ENCODE results near the gene GPR45.

GPR45 gene

DNA sequence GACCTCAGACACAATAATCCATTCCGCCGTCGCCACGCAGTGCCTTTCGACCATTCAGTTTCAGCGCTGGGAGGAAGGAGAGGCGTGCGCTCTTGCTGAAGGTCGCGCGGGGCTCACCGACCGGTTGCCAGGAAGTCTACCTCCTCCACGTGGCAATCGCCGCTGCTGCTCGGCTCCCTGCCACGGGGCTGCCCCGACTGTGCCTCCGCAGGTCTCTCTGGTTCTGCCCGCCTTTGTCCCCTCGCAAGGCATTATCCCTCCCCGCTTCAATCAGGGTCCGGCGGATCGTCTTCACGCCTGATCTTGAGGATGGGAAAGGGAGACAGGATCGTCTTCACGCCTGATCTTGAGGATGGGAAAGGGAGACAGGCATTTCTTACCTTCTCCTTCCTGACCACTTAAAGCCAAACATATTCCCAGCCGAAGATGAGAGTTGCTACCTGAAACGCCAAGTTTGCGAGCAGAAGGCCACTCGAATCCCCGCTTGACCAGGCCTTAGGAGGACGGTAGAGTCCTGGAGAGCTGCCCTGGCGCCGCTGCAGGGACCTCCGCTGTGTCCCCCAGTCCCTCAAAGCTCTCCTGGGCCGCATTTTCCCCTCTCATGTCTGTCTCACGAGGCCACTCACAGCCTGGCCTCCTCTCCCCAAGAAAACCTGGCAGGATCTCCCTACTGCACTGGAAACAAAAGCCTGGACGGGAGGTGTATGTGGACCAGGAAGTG, 4.3 kb upstream of the GPR45 start:
- Histone ChIP-seq H3K27me3 (ENCODE audit: control insufficient read depth in 5 of 5, insufficient read depth in 4 of 5, low read length in 5 of 5) (peaks cover 0 to 3% (median 0%) of the 10 kb centered on the region in 5 donors), H3K36me3 (ENCODE audit: control insufficient read depth in 5 of 5, insufficient read depth in 5 of 5, low read length in 5 of 5) (no peaks in the 10 kb centered on the region), H3K9ac (ENCODE audit: low read length in 5 of 5) (no peak overlapping the region), H3K4me3 (ENCODE audit: low read depth in 1 of 5, low read length in 5 of 5) (no peak overlapping the region), H3K9me3 (ENCODE audit: control insufficient read depth in 5 of 5, low read length in 5 of 5) (no peaks in the 10 kb centered on the region), H3K4me1 (ENCODE audit: control insufficient read depth in 5 of 5, insufficient read depth in 5 of 5, low read length in 5 of 5) (peaks cover 0 to 7% (median 4%) of the 10 kb centered on the region in 5 donors), H3K27ac (ENCODE audit: low read depth, low read length) (no peak overlapping the region)

DNA sequence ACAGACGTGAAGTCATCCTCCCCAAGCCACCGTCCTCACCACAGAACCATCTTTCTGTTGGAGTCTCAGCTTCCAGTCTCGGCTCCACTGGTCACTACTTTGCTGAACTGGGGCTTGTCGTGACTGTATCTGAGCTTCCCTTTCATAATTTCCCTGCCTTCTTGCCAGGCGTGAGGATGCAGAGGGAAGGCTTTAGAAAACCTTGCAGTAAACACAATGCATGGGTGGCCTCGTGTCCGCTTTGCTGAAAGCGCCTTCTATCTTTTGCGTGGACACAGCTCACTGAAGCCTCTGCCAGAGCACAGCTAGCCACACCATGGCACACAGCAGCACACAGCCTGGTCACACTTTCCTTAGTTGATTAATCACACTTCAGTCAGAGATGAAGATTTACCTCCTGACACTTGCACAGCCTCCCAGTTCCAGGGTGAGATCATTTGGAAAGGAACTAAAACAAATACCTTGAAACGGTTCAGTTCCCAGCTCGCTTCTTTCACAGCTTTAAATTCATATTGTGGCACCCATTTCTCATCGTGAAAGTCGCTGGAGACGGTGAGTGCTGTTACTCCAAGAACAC, 2.8 kb upstream of the GPR45 start:
- H3K4me3 ChIP-seq (ENCODE audit: low read depth in 1 of 5, low read length in 5 of 5) = no peak overlapping the region
- no peaks in the 10 kb centered on the region for H3K9me3 ChIP-seq (ENCODE audit: control insufficient read depth in 5 of 5, low read length in 5 of 5)
- no peak overlapping the region for H3K9ac ChIP-seq (ENCODE audit: low read length in 5 of 5)
- H3K4me1 ChIP-seq (ENCODE audit: control insufficient read depth in 5 of 5, insufficient read depth in 5 of 5, low read length in 5 of 5) = peaks cover 0 to 7% (median 4%) of the 10 kb centered on the region in 5 donors
- no peak overlapping the region for H3K27ac ChIP-seq (ENCODE audit: low read depth, low read length)
- H3K36me3 ChIP-seq (ENCODE audit: control insufficient read depth in 5 of 5, insufficient read depth in 5 of 5, low read length in 5 of 5) = no peaks in the 10 kb centered on the region
- H3K27me3 ChIP-seq (ENCODE audit: control insufficient read depth in 5 of 5, insufficient read depth in 4 of 5, low read length in 5 of 5) = peaks cover 0 to 3% (median 0%) of the 10 kb centered on the region in 5 donors

GRCh38 chr2:105239924-105240323, 1.6 kb upstream of the GPR45 start:
- H3K27ac ChIP-seq (ENCODE audit: low read depth, low read length) = no peak overlapping the region
- H3K36me3 ChIP-seq (ENCODE audit: control insufficient read depth in 5 of 5, insufficient read depth in 5 of 5, low read length in 5 of 5) = no peaks in the 10 kb centered on the region
- H3K9me3 ChIP-seq (ENCODE audit: control insufficient read depth in 5 of 5, low read length in 5 of 5) = no peaks in the 10 kb centered on the region
- no peak overlapping the region for H3K9ac ChIP-seq (ENCODE audit: low read length in 5 of 5)
- H3K4me3 ChIP-seq (ENCODE audit: low read depth in 1 of 5, low read length in 5 of 5) = no peak overlapping the region
- peaks cover 0 to 3% (median 0%) of the 10 kb centered on the region in 5 donors for H3K27me3 ChIP-seq (ENCODE audit: control insufficient read depth in 5 of 5, insufficient read depth in 4 of 5, low read length in 5 of 5)
- peaks cover 0 to 7% (median 4%) of the 10 kb centered on the region in 5 donors for H3K4me1 ChIP-seq (ENCODE audit: control insufficient read depth in 5 of 5, insufficient read depth in 5 of 5, low read length in 5 of 5)

DNA sequence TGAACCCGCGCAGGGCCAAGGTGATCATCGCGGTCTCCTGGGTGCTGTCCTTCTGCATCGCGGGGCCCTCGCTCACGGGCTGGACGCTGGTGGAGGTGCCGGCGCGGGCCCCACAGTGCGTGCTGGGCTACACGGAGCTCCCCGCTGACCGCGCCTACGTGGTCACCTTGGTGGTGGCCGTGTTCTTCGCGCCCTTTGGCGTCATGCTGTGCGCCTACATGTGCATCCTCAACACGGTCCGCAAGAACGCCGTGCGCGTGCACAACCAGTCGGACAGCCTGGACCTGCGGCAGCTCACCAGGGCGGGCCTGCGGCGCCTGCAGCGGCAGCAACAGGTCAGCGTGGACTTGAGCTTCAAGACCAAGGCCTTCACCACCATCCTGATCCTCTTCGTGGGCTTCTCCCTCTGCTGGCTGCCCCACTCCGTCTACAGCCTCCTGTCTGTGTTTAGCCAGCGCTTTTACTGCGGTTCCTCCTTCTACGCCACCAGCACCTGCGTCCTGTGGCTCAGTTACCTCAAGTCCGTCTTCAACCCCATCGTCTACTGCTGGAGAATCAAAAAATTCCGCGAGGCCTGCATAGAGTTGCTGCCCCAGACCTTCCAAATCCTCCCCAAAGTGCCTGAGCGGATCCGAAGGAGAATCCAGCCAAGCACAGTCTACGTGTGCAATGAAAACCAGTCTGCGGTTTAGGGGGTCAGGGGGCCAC, 897 bp downstream of the GPR45 start:
- no peak overlapping the region for H3K27ac ChIP-seq (ENCODE audit: low read depth, low read length)
- H3K9ac ChIP-seq (ENCODE audit: low read length in 5 of 5) = no peak overlapping the region
- H3K36me3 ChIP-seq (ENCODE audit: control insufficient read depth in 5 of 5, insufficient read depth in 5 of 5, low read length in 5 of 5) = no peaks in the 10 kb centered on the region
- H3K9me3 ChIP-seq (ENCODE audit: control insufficient read depth in 5 of 5, low read length in 5 of 5) = no peaks in the 10 kb centered on the region
- H3K27me3 ChIP-seq (ENCODE audit: control insufficient read depth in 5 of 5, insufficient read depth in 4 of 5, low read length in 5 of 5) = no peaks in the 10 kb centered on the region
- peaks cover 0 to 3% (median 0%) of the 10 kb centered on the region in 5 donors for H3K4me1 ChIP-seq (ENCODE audit: control insufficient read depth in 5 of 5, insufficient read depth in 5 of 5, low read length in 5 of 5)
- H3K4me3 ChIP-seq (ENCODE audit: low read depth in 1 of 5, low read length in 5 of 5) = no peak overlapping the region

- Histone ChIP-seq H3K9ac (ENCODE audit: low read length in 5 of 5) (no peak overlapping the region), H3K4me3 (ENCODE audit: low read depth in 1 of 5, low read length in 5 of 5) (no peak overlapping the region), H3K36me3 (ENCODE audit: control insufficient read depth in 5 of 5, insufficient read depth in 5 of 5, low read length in 5 of 5) (no peaks in the 10 kb centered on the region), H3K27ac (ENCODE audit: low read depth, low read length) (no peak overlapping the region), H3K27me3 (ENCODE audit: control insufficient read depth in 5 of 5, insufficient read depth in 4 of 5, low read length in 5 of 5) (no peaks in the 10 kb centered on the region), H3K4me1 (ENCODE audit: control insufficient read depth in 5 of 5, insufficient read depth in 5 of 5, low read length in 5 of 5) (peaks cover 0 to 6% (median 5%) of the 10 kb centered on the region in 5 donors), H3K9me3 (ENCODE audit: control insufficient read depth in 5 of 5, low read length in 5 of 5) (no peaks in the 10 kb centered on the region)
Measured at GRCh38 chr2:105243961-105244360, 2.4 kb downstream of the GPR45 start.

- H3K27ac ChIP-seq (ENCODE audit: low read depth, low read length) = no peak overlapping the region
- H3K9ac ChIP-seq (ENCODE audit: low read length in 5 of 5) = no peak overlapping the region
- no peaks in the 10 kb centered on the region for H3K9me3 ChIP-seq (ENCODE audit: control insufficient read depth in 5 of 5, low read length in 5 of 5)
- no peak overlapping the region for H3K4me3 ChIP-seq (ENCODE audit: low read depth in 1 of 5, low read length in 5 of 5)
- no peaks in the 10 kb centered on the region for H3K36me3 ChIP-seq (ENCODE audit: control insufficient read depth in 5 of 5, insufficient read depth in 5 of 5, low read length in 5 of 5)
- peaks cover 0 to 6% (median 5%) of the 10 kb centered on the region in 5 donors for H3K4me1 ChIP-seq (ENCODE audit: control insufficient read depth in 5 of 5, insufficient read depth in 5 of 5, low read length in 5 of 5)
- H3K27me3 ChIP-seq (ENCODE audit: control insufficient read depth in 5 of 5, insufficient read depth in 4 of 5, low read length in 5 of 5) = no peaks in the 10 kb centered on the region
Measured at GRCh38 chr2:105244451-105244850, 2.9 kb downstream of the GPR45 start.

- peaks cover 0 to 6% (median 5%) of the 10 kb centered on the region in 5 donors for H3K4me1 ChIP-seq (ENCODE audit: control insufficient read depth in 5 of 5, insufficient read depth in 5 of 5, low read length in 5 of 5)
- H3K4me3 ChIP-seq (ENCODE audit: low read depth in 1 of 5, low read length in 5 of 5) = no peak overlapping the region
- no peaks in the 10 kb centered on the region for H3K9me3 ChIP-seq (ENCODE audit: control insufficient read depth in 5 of 5, low read length in 5 of 5)
- H3K9ac ChIP-seq (ENCODE audit: low read length in 5 of 5) = no peak overlapping the region
- H3K36me3 ChIP-seq (ENCODE audit: control insufficient read depth in 5 of 5, insufficient read depth in 5 of 5, low read length in 5 of 5) = no peaks in the 10 kb centered on the region
- H3K27me3 ChIP-seq (ENCODE audit: control insufficient read depth in 5 of 5, insufficient read depth in 4 of 5, low read length in 5 of 5) = no peaks in the 10 kb centered on the region
- H3K27ac ChIP-seq (ENCODE audit: low read depth, low read length) = no peak overlapping the region
Measured at GRCh38 chr2:105248316-105249070, 7.0 kb downstream of the GPR45 start.

GRCh38 chr2:105249181-105249580, 7.6 kb downstream of the GPR45 start:
- Histone ChIP-seq H3K36me3 (ENCODE audit: control insufficient read depth in 5 of 5, insufficient read depth in 5 of 5, low read length in 5 of 5) (no peaks in the 10 kb centered on the region), H3K4me3 (ENCODE audit: low read depth in 1 of 5, low read length in 5 of 5) (no peak overlapping the region), H3K27ac (ENCODE audit: low read depth, low read length) (no peak overlapping the region), H3K9ac (ENCODE audit: low read length in 5 of 5) (no peak overlapping the region), H3K4me1 (ENCODE audit: control insufficient read depth in 5 of 5, insufficient read depth in 5 of 5, low read length in 5 of 5) (peaks cover 0 to 6% (median 5%) of the 10 kb centered on the region in 5 donors), H3K27me3 (ENCODE audit: control insufficient read depth in 5 of 5, insufficient read depth in 4 of 5, low read length in 5 of 5) (no peaks in the 10 kb centered on the region), H3K9me3 (ENCODE audit: control insufficient read depth in 5 of 5, low read length in 5 of 5) (no peaks in the 10 kb centered on the region)

DNA sequence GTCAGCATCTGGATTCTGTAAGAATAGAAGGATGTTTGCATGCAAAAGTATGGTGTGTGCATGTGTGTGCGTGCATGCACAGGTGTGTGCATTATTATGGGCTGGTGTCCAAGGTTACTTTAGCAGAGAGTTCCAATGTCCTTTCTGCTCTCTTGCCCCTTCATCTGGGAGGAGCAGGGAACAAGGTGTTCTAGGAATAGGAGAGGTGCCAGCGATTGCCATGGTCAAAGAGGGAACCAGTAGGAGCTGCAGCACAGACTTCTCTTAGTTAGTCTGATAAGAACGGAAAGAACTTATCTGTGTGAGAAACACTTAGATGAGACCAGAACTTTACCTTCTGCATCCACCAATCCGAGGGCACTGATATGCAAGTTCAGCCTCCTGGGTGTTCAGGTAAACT, 8.3 kb downstream of the GPR45 start:
- no peaks in the 10 kb centered on the region for H3K27me3 ChIP-seq (ENCODE audit: control insufficient read depth in 5 of 5, insufficient read depth in 4 of 5, low read length in 5 of 5)
- H3K4me3 ChIP-seq (ENCODE audit: low read depth in 1 of 5, low read length in 5 of 5) = no peak overlapping the region
- H3K27ac ChIP-seq (ENCODE audit: low read depth, low read length) = no peak overlapping the region
- peaks cover 0 to 6% (median 5%) of the 10 kb centered on the region in 5 donors for H3K4me1 ChIP-seq (ENCODE audit: control insufficient read depth in 5 of 5, insufficient read depth in 5 of 5, low read length in 5 of 5)
- H3K36me3 ChIP-seq (ENCODE audit: control insufficient read depth in 5 of 5, insufficient read depth in 5 of 5, low read length in 5 of 5) = no peaks in the 10 kb centered on the region
- H3K9ac ChIP-seq (ENCODE audit: low read length in 5 of 5) = no peak overlapping the region
- no peaks in the 10 kb centered on the region for H3K9me3 ChIP-seq (ENCODE audit: control insufficient read depth in 5 of 5, low read length in 5 of 5)

Measured in subcutaneous abdominal adipose tissue (tissue), 5 donors.